Testis (tissue), 2 donors: ENCODE data around the gene WWC2.

Source experiments
- CTCF ChIP-seq, 3 experiments: fragments of 450-650 bp in 2 of 3; fragments of 200-600 bp in 1 of 3; sonication (generic) in 1 of 3; IDR thresholded peaks; one replicate each; pipeline ENCODE4 v1.5.1; 2016 to 2019; ENCODE audit warnings: antibody characterized with exemption in 3 of 3, mild to moderate bottlenecking in 2 of 3, moderate library complexity in 1 of 3
- POLR2A ChIP-seq: fragments of 450-650 bp; IDR thresholded peaks from one replicate; pipeline ENCODE4 v1.6.1; 2017; ENCODE audit warnings: antibody characterized with exemption, mild to moderate bottlenecking, moderate library complexity

- TF ChIP-seq POLR2A (no peak), CTCF (IDR thresholded peaks at IDR 0.05) (no peak)
Observed at GRCh38 chr4:183106839-183107238, 7.8 kb downstream of the WWC2 start.
